IMR-90 (cell line): ENCODE measurements around the gene TFAP2B. TPM values are rescaled to one million over a fixed set of nuclear protein-coding genes. Genes with fewer than 3 reads are reported as not detected.

Experiments
- ATAC-seq: fragments of 200-7000 bp; cut with Tn5 transposase; 2 replicates; pipeline ENCODE4 v1.9.1; 2020; ENCODE audit warnings: low read depth, mild to moderate bottlenecking, moderate library complexity
- BruUV-seq: library from RNA; stranded (reverse); fragments of 400-500 nt; replicated peaks from 2 replicates; lab custom pipeline; 2021; lab: Mats Ljungman, UMichigan
- CTCF ChIA-PET: fragments of 300-600 bp; formaldehyde crosslinking; extraction: SDS; loops from one replicate; lab custom pipeline; 2021; ENCODE audit warnings: antibody characterized with exemption; lab: Yijun Ruan, JAX
- POLR2A ChIA-PET: fragments of 300-600 bp; sonication (Branson Sonifier 250); formaldehyde crosslinking; loops from one replicate; lab custom pipeline; 2022; ENCODE audit warnings: antibody characterized with exemption; ENCODE audit not compliant: unreplicated experiment; lab: Charles Lee
- DNase-seq: peaks from one replicate; pipeline ENCODE4 v3.0.0; 2013
- H2AFZ ChIP-seq: replicated peaks from 2 replicates; pipeline ENCODE3; 2013; ENCODE audit warnings: low read length, mild to moderate bottlenecking; ENCODE audit not compliant: poor library complexity
- H2AK5ac ChIP-seq: 2 replicates; pipeline ENCODE4 v1.6.1; 2013; ENCODE audit warnings: low read depth, low read length, inconsistent platforms
- H2AK9ac ChIP-seq: replicated peaks from 2 replicates; pipeline ENCODE3; 2013; ENCODE audit warnings: mild to moderate bottlenecking, low read depth, low read length, moderate library complexity; ENCODE audit not compliant: poor library complexity
- H2BK120ac ChIP-seq: 2 replicates; pipeline ENCODE4 v1.6.1; 2013; ENCODE audit warnings: low read depth, low read length, inconsistent platforms
- H2BK15ac ChIP-seq: 3 replicates; pipeline ENCODE4 v1.6.1; 2013; ENCODE audit warnings: low read depth, low read length, inconsistent platforms
- H2BK20ac ChIP-seq: 2 replicates; pipeline ENCODE4 v1.6.1; 2013; ENCODE audit warnings: low read depth, mild to moderate bottlenecking, inconsistent platforms, low read length, moderate library complexity
- H2BK5ac ChIP-seq: 2 replicates; pipeline ENCODE4 v1.6.1; 2013; ENCODE audit warnings: mild to moderate bottlenecking, low read depth, low read length, inconsistent platforms; ENCODE audit not compliant: poor library complexity, severe bottlenecking
- H3K14ac ChIP-seq: replicated peaks from 2 replicates; pipeline ENCODE4 v1.6.1; 2013; ENCODE audit warnings: low read depth, low read length, inconsistent platforms
- H3K18ac ChIP-seq: 2 replicates; pipeline ENCODE4 v1.6.1; 2013; ENCODE audit warnings: low read depth, low read length, control low read depth
- H3K23ac ChIP-seq: 2 replicates; pipeline ENCODE4 v1.6.1; 2013; ENCODE audit warnings: low read depth, low read length, inconsistent platforms
- H3K27ac ChIP-seq: 2 replicates; pipeline ENCODE4 v1.5.1; 2013; ENCODE audit warnings: mild to moderate bottlenecking, control low read depth, low read length; ENCODE audit not compliant: insufficient read depth
- H3K27me3 ChIP-seq: 2 replicates; pipeline ENCODE4 v1.6.1; 2013; ENCODE audit warnings: low read length; ENCODE audit not compliant: control insufficient read depth, insufficient read depth
- H3K36me3 ChIP-seq: 2 replicates; pipeline ENCODE4 v1.6.1; 2013; ENCODE audit warnings: low read length, mixed read lengths; ENCODE audit not compliant: control insufficient read depth, insufficient read depth
- H3K4ac ChIP-seq: 2 replicates; pipeline ENCODE4 v1.6.1; 2013; ENCODE audit warnings: low read depth, low read length, inconsistent platforms
- H3K4me1 ChIP-seq: 2 replicates; pipeline ENCODE4 v1.6.1; 2013; ENCODE audit warnings: low read length, mixed read lengths; ENCODE audit not compliant: control insufficient read depth, insufficient read depth
- H3K4me2 ChIP-seq: 2 replicates; pipeline ENCODE4 v1.6.1; 2013; ENCODE audit warnings: low read depth, mild to moderate bottlenecking, control low read depth, low read length, moderate library complexity
- H3K4me3 ChIP-seq: 2 replicates; pipeline ENCODE4 v1.5.1; 2013; ENCODE audit warnings: low read depth, mild to moderate bottlenecking, control low read depth, low read length, moderate library complexity; ENCODE audit not compliant: insufficient read depth
- H3K56ac ChIP-seq: 2 replicates; pipeline ENCODE4 v1.6.1; 2013; ENCODE audit warnings: low read length, inconsistent platforms; ENCODE audit not compliant: insufficient read depth; ENCODE audit errors: extremely low read depth
- H3K79me1 ChIP-seq, 2 experiments: 2 replicates each; pipeline ENCODE4 v1.6.1; 2013; ENCODE audit warnings: low read length in 2 of 2, inconsistent platforms in 1 of 2, low read depth in 1 of 2
- H3K9ac ChIP-seq: 2 replicates; pipeline ENCODE4 v1.6.1; 2013; ENCODE audit warnings: low read depth, low read length, control low read depth
- H3K9me1 ChIP-seq: 2 replicates; pipeline ENCODE4 v1.6.1; 2013; ENCODE audit warnings: low read length, inconsistent platforms; ENCODE audit not compliant: insufficient read depth
- H3K9me3 ChIP-seq: 2 replicates; pipeline ENCODE4 v1.6.1; 2013; ENCODE audit warnings: low read length; ENCODE audit not compliant: control insufficient read depth, insufficient read depth
- H4K20me1 ChIP-seq: 2 replicates; pipeline ENCODE4 v1.6.1; 2013; ENCODE audit warnings: low read length, inconsistent platforms; ENCODE audit not compliant: insufficient read depth
- H4K5ac ChIP-seq: 2 replicates; pipeline ENCODE4 v1.6.1; 2013; ENCODE audit warnings: mild to moderate bottlenecking, low read depth, low read length, control low read depth
- H4K8ac ChIP-seq, 2 experiments: 2 replicates each; pipeline ENCODE4 v1.6.1; 2013; ENCODE audit warnings: low read depth in 2 of 2, low read length in 2 of 2, control low read depth in 1 of 2, inconsistent platforms in 1 of 2
- H4K91ac ChIP-seq: 2 replicates; pipeline ENCODE4 v1.6.1; 2013; ENCODE audit warnings: low read depth, low read length, inconsistent platforms; ENCODE audit not compliant: insufficient read depth
- CEBPB ChIP-seq: IDR thresholded peaks from 2 replicates; pipeline ENCODE4 v1.6.1; 2012; ENCODE audit warnings: low read depth, low read length, improper control_type of control experiment
- CTCF ChIP-seq: conservative IDR thresholded peaks from 2 replicates; pipeline ENCODE4 v1.5.1; 2012; ENCODE audit warnings: mild to moderate bottlenecking, low read depth, low read length, improper control_type of control experiment
- FOS ChIP-seq: fragments of 150-350 bp; IDR thresholded peaks from 2 replicates; pipeline ENCODE4 v1.6.1; 2016; ENCODE audit warnings: low read depth, low read length
- MAZ ChIP-seq: IDR thresholded peaks from 2 replicates; pipeline ENCODE4 v1.6.1; 2012; ENCODE audit warnings: low read depth, mild to moderate bottlenecking, low read length, improper control_type of control experiment, moderate library complexity, borderline replicate concordance
- MXI1 ChIP-seq: IDR thresholded peaks from 2 replicates; pipeline ENCODE4 v1.6.1; 2012; ENCODE audit warnings: low read depth, mild to moderate bottlenecking, low read length, moderate library complexity, borderline replicate concordance
- NFE2L2 ChIP-seq: fragments of 150-350 bp; IDR thresholded peaks from 2 replicates; pipeline ENCODE4 v1.6.1; 2016; ENCODE audit warnings: low read depth, mild to moderate bottlenecking, low read length
- SMC3 ChIP-seq: fragments of 150-350 bp; IDR thresholded peaks from 2 replicates; pipeline ENCODE4 v1.6.1; 2016; ENCODE audit warnings: low read depth, mild to moderate bottlenecking, antibody characterized with exemption, low read length, moderate library complexity
- WGBS, 2 experiments: methylation state at CpG; one replicate each; pipeline versions ENCODE4 v1.1.5 to v1.1.7; 2013; ENCODE audit warnings: missing lambda C conversion rate in 2 of 2; ENCODE audit not compliant: insufficient read length in 1 of 2; ENCODE audit errors: extremely low coverage in 2 of 2; 5-methylcytosine and 5-hydroxymethylcytosine counted together
- dilution Hi-C: fragments of 300-500 bp; cut with HindIII; formaldehyde crosslinking; loops from one replicate; pipeline ENCODE4 v1.14.3; 2018; ENCODE audit warnings: low sequenced_read_pairs; ENCODE audit not compliant: unreplicated experiment
- in situ Hi-C: fragments of 300-500 bp; cut with MboI; formaldehyde crosslinking; loops from 3 replicates; pipeline ENCODE4 v1.14.3; 2019; ENCODE audit warnings: low sequenced_read_pairs, inconsistent platforms, mixed read lengths
- intact Hi-C: fragments of 100-400 bp; cut with micrococcal nuclease; formaldehyde crosslinking; loops from 2 replicates; pipeline ENCODE4 v1.10.0; 2022
- polyA plus RNA-seq, 3 experiments: library from polyadenylated mRNA; depleted of rRNA; stranded (reverse); fragments of >200 nt; gene quantifications; 2 replicates each; pipeline ENCODE4 v1.2.3, GENCODE V29; 2012; ENCODE audit warnings: low replicate concordance in 1 of 3
- total RNA-seq: library from RNA; depleted of rRNA; stranded (reverse); fragments of >200 nt; gene quantifications from 2 replicates; pipeline ENCODE4 v1.2.3, GENCODE V29; 2012

TFAP2B gene
- total and polyA plus RNA-seq, 2 of the 4 experiments (the other 2 are of a cell fraction), result not detected

GRCh38 chr6:50862176-50862575, 43.5 kb downstream of the TFAP2B start:
- CTCF ChIA-PET, result no interaction called here
- H4K8ac ChIP-seq, result no peak overlapping the region
- DNase-seq (no peak), ATAC-seq (no peak)
- H3K36me3 ChIP-seq, result no peaks in the 10 kb centered on the region
- H3K9me1 ChIP-seq, result no peaks in the 10 kb centered on the region
- no peak overlapping the region for H2AK5ac ChIP-seq
- TF ChIP-seq MAZ, result no peak
- no peak for TF ChIP-seq MXI1
- TF ChIP-seq CTCF, result no peak
- TF ChIP-seq NFE2L2, result no peak
- TF ChIP-seq CEBPB, result no peak
- TF ChIP-seq SMC3, result no peak
- TF ChIP-seq FOS, result no peak
- no peak overlapping the region for H2AK9ac ChIP-seq
- H3K4me2 ChIP-seq, result no peak overlapping the region
- no peak overlapping the region for H3K18ac ChIP-seq
- in situ Hi-C loops, result no loop called here
- H3K79me1 ChIP-seq, result no peaks in the 10 kb centered on the region
- H3K4me3 ChIP-seq, result no peak overlapping the region
- H3K14ac ChIP-seq, result no peak overlapping the region
- H4K5ac ChIP-seq, result no peak overlapping the region
- H3K27ac ChIP-seq, result no peak overlapping the region
- no peak overlapping the region for H4K91ac ChIP-seq
- H3K23ac ChIP-seq, result no peak overlapping the region
- no peak overlapping the region for H3K4ac ChIP-seq
- no peaks in the 10 kb centered on the region for H3K4me1 ChIP-seq
- H2BK20ac ChIP-seq, result no peak overlapping the region
- no peak overlapping the region for H2BK15ac ChIP-seq
- no peaks in the 10 kb centered on the region for H3K9me3 ChIP-seq
- H3K27me3 ChIP-seq, result no peaks in the 10 kb centered on the region
- WGBS, 2 experiments, result 28% methylated on average over 2 of the region's 3 CpGs; no CpG with 5 or more reads in 1 of the 2 experiments
- no peaks in the 10 kb centered on the region for H4K20me1 ChIP-seq
- H3K56ac ChIP-seq, result no peak overlapping the region
- dilution Hi-C loops, result no loop called here
- BruUV-seq, result no TSS peak
- intact Hi-C loops, result no loop called here
- no peak overlapping the region for H2BK120ac ChIP-seq
- no peak overlapping the region for H2AFZ ChIP-seq
- POLR2A ChIA-PET, result no interaction called here
- no peak overlapping the region for H3K9ac ChIP-seq
- H2BK5ac ChIP-seq, result no peak overlapping the region
